PC-3 (cell line): ENCODE results near the gene CFH.

ENCODE experiments used
- EZH2 ChIP-seq: fragments of 300-600 bp; sonication (generic); IDR thresholded peaks from one replicate; pipeline ENCODE4 v1.6.1; 2017; ENCODE audit warnings: antibody characterized with exemption, mild to moderate bottlenecking, low read length; ENCODE audit not compliant: unreplicated experiment
- TF ChIP-seq, protein P1 (sequence below): fragments of 300-600 bp; sonication (generic); conservative IDR thresholded peaks from 2 replicates; pipeline ENCODE4 v1.5.1; 2017; ENCODE audit warnings: antibody characterized with exemption, low read depth, mild to moderate bottlenecking, low read length

DNA sequence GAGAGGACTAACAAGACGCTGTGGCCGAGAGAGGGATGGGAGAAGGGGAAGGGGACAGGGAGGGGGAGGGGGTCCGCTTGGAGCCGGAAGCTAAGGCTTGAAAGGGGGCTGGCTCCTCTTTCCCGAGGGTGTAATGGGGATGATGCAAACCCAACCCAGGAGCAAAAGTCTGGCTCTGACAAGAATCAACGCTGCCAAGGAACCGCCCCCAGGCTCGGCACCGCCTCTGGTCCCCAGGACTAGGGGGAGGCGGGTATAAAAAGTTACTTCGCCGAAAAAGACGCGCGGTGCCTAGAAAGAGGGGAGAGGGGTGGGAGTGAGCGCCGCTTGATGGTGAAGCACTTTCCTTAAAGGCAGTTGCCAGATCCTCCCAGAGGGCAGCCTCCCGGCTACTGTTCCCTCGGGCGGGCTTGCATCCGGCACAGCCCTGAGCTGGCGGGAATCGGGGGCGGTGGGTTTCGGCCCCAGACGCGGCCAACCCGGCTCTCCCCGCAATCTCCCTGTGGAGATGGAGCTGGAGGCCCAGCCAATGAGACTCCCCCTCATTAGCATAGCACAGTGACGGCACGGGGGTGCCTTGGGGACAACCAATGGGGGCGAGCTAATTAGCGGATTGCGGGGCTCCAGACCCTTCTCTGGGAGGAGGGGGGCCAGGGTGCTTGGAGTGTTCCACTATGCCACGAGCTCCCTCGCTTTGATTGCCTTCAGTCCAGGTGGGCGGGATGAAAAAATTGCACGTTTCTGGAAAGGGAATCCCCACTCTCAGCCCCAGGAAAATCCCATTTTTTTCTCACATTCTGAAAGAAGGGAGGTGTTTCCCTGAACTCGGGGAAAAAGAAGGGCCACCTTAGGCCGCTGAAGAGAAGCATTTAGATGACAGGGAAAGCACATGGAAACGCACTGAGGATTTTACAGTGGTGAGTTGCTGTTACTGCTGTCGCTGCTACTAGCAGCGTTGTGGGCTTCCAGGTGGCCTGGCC, 43.2 kb upstream of the CFH start, which contains the start of gene KCNT2:
- TF ChIP-seq, protein P1, sequence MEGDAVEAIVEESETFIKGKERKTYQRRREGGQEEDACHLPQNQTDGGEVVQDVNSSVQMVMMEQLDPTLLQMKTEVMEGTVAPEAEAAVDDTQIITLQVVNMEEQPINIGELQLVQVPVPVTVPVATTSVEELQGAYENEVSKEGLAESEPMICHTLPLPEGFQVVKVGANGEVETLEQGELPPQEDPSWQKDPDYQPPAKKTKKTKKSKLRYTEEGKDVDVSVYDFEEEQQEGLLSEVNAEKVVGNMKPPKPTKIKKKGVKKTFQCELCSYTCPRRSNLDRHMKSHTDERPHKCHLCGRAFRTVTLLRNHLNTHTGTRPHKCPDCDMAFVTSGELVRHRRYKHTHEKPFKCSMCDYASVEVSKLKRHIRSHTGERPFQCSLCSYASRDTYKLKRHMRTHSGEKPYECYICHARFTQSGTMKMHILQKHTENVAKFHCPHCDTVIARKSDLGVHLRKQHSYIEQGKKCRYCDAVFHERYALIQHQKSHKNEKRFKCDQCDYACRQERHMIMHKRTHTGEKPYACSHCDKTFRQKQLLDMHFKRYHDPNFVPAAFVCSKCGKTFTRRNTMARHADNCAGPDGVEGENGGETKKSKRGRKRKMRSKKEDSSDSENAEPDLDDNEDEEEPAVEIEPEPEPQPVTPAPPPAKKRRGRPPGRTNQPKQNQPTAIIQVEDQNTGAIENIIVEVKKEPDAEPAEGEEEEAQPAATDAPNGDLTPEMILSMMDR: no peak
- TF ChIP-seq EZH2: no peak
